IMR-90 (cell line): ENCODE results near the gene MEGF11.

Source experiments
- BHLHE40 ChIP-seq: fragments of 150-350 bp; IDR thresholded peaks from 2 replicates; pipeline ENCODE4 v1.6.1; 2016; ENCODE audit warnings: mild to moderate bottlenecking, low read depth, low read length
- CEBPB ChIP-seq: IDR thresholded peaks from 2 replicates; pipeline ENCODE4 v1.6.1; 2012; ENCODE audit warnings: low read depth, low read length, improper control_type of control experiment
- CTCF ChIP-seq: conservative IDR thresholded peaks from 2 replicates; pipeline ENCODE4 v1.5.1; 2012; ENCODE audit warnings: mild to moderate bottlenecking, low read depth, low read length, improper control_type of control experiment
- FOS ChIP-seq: fragments of 150-350 bp; IDR thresholded peaks from 2 replicates; pipeline ENCODE4 v1.6.1; 2016; ENCODE audit warnings: low read depth, low read length
- MAFK ChIP-seq: IDR thresholded peaks from 2 replicates; pipeline ENCODE4 v1.6.1; 2012; ENCODE audit warnings: low read depth, low read length, improper control_type of control experiment
- MAZ ChIP-seq: IDR thresholded peaks from 2 replicates; pipeline ENCODE4 v1.6.1; 2012; ENCODE audit warnings: low read depth, mild to moderate bottlenecking, low read length, improper control_type of control experiment, moderate library complexity, borderline replicate concordance
- MXI1 ChIP-seq: IDR thresholded peaks from 2 replicates; pipeline ENCODE4 v1.6.1; 2012; ENCODE audit warnings: low read depth, mild to moderate bottlenecking, low read length, moderate library complexity, borderline replicate concordance
- POLR2A ChIP-seq: IDR thresholded peaks from 2 replicates; pipeline ENCODE4 v1.6.1; 2012; ENCODE audit warnings: mild to moderate bottlenecking, low read depth, low read length
- RAD21 ChIP-seq: IDR thresholded peaks from 2 replicates; pipeline ENCODE4 v1.6.1; 2012; ENCODE audit warnings: low read length, improper control_type of control experiment
- SMC3 ChIP-seq: fragments of 150-350 bp; IDR thresholded peaks from 2 replicates; pipeline ENCODE4 v1.6.1; 2016; ENCODE audit warnings: low read depth, mild to moderate bottlenecking, antibody characterized with exemption, low read length, moderate library complexity
- USF2 ChIP-seq: fragments of 150-350 bp; IDR thresholded peaks from 2 replicates; pipeline ENCODE4 v1.6.1; 2017; ENCODE audit warnings: mild to moderate bottlenecking, antibody characterized with exemption, low read length, low read depth

- no peak for TF ChIP-seq CTCF
- TF ChIP-seq MAZ: no peak
- no peak for TF ChIP-seq POLR2A
- no peak for TF ChIP-seq BHLHE40
- TF ChIP-seq RAD21: no peak
- no peak for TF ChIP-seq USF2
- no peak for TF ChIP-seq SMC3
- no peak for TF ChIP-seq MXI1
- no peak for TF ChIP-seq FOS
- no peak for TF ChIP-seq CEBPB
- no peak for TF ChIP-seq MAFK
Measured at GRCh38 chr15:66145726-66146182, 107.8 kb downstream of the MEGF11 start.
